DMS 273 (cell line): ENCODE measurements around the gene ESYT1.

ENCODE experiments used
- DNase-seq: peaks from one replicate; lab custom pipeline; 2025; ENCODE audit not compliant: unreplicated experiment; lab: John Stamatoyannopoulos, UW

ESYT1 gene

GRCh38 chr12:56172839-56173238, 44.8 kb downstream of the ESYT1 start:
- no peak for DNase-seq

GRCh38 chr12:56178347-56178746, 50.3 kb downstream of the ESYT1 start:
- DNase-seq, result no peak

- no peak for DNase-seq
These were observed 58.9 kb downstream of the ESYT1 start for GRCh38 chr12:56186957-56187356.

- DNase-seq, result no peak
These were observed 60.2 kb downstream of the ESYT1 start for GRCh38 chr12:56188131-56188777.

- DNase-seq, result peak; percentile 40
These were observed 60.7 kb downstream of the ESYT1 start for GRCh38 chr12:56188778-56189098.

- DNase-seq, result peak; percentile 94
These were observed 61.2 kb downstream of the ESYT1 start, which contains the start of gene SMARCC2 for GRCh38 chr12:56189099-56189917. Gene SMARCC2, minus strand, starts transcription at chr12:56189483. Its CDS starts 22 bp downstream, at chr12:56189461.

GRCh38 chr12:56189918-56190694, 62.0 kb downstream of the ESYT1 start:
- DNase-seq, result peak; percentile 92

GRCh38 chr12:56190695-56191155, 62.7 kb downstream of the ESYT1 start:
- peak; percentile 14 for DNase-seq

GRCh38 chr12:56192582-56192981, 64.5 kb downstream of the ESYT1 start:
- no peak for DNase-seq

- peak; percentile 93 for DNase-seq
These were observed 65.0 kb downstream of the ESYT1 start for GRCh38 chr12:56193025-56193578.
